GM12878 (cell line): ENCODE measurements around the gene LILRB3. TPM values are rescaled to one million over a fixed set of nuclear protein-coding genes. Genes with fewer than 3 reads are reported as not detected.
"Not testable (repeated sequence)": the region's sequence is repeated elsewhere in the genome, so short reads cannot be mapped to it uniquely, and the experiment has no call there.

ENCODE experiments used
- ATAC-seq: fragments of 200-7000 bp; cut with Tn5 transposase; 3 replicates; pipeline ENCODE4 v1.9.1; 2020; ENCODE audit warnings: mild to moderate bottlenecking, moderate library complexity
- BruUV-seq: library from RNA; stranded (reverse); fragments of 400-500 nt; replicated peaks from 2 replicates; lab custom pipeline; 2021; lab: Mats Ljungman, UMichigan
- CTCF ChIA-PET: fragments of 300-600 bp; sonication (Branson Sonifier 250); formaldehyde crosslinking; extraction: SDS; loops from one replicate; lab custom pipeline; 2021; ENCODE audit warnings: inconsistent platforms; lab: Yijun Ruan, JAX
- POLR2A ChIA-PET: fragments of 350-600 bp; formaldehyde crosslinking; extraction: SDS; loops from one replicate; lab custom pipeline; 2021; ENCODE audit warnings: inconsistent platforms; lab: Charles Lee
- RAD21 ChIA-PET: fragments of 300-600 bp; sonication (Branson Sonifier 250); formaldehyde crosslinking; loops from one replicate; lab custom pipeline; 2023; ENCODE audit warnings: antibody characterized with exemption; ENCODE audit not compliant: unreplicated experiment; lab: Charles Lee
- SMC1A ChIA-PET: fragments of 300-600 bp; sonication (Branson Sonifier 250); formaldehyde crosslinking; loops from one replicate; lab custom pipeline; 2023; ENCODE audit not compliant: unreplicated experiment, uncharacterized antibody; lab: Charles Lee
- DNase-seq: peaks from one replicate; pipeline ENCODE4 v3.0.0-alpha.2; 2011; ENCODE audit warnings: low read depth, low spot score
- FAIRE-seq: peaks from 3 replicates; lab custom pipeline; 2011; peaks lifted over from hg19 to GRCh38; lab: Jason Lieb, UNC
- H2AFZ ChIP-seq: 2 replicates; pipeline ENCODE4 v1.6.0; 2011; ENCODE audit warnings: low read depth, low read length, control low read depth; ENCODE audit not compliant: control insufficient read depth
- H3K27ac ChIP-seq: 2 replicates; pipeline ENCODE4 v1.5.1; 2011; ENCODE audit warnings: control low read depth; ENCODE audit not compliant: control insufficient read depth, insufficient read depth
- H3K27me3 ChIP-seq, 2 experiments: replicated peaks in 1 of 2; 2 replicates each; pipeline versions ENCODE4 v1.6.0 to v1.6.1; 2011; ENCODE audit warnings: low read length in 1 of 2; ENCODE audit not compliant: control insufficient read depth in 2 of 2, insufficient read depth in 2 of 2
- H3K36me3 ChIP-seq, 2 experiments: 2 replicates each; pipeline ENCODE4 v1.5.1; 2011; ENCODE audit warnings: low read length in 1 of 2; ENCODE audit not compliant: control insufficient read depth in 2 of 2, insufficient read depth in 2 of 2
- H3K4me1 ChIP-seq: 2 replicates; pipeline ENCODE4 v1.6.1; 2011; ENCODE audit warnings: mild to moderate bottlenecking, low read length, moderate library complexity, mixed read lengths; ENCODE audit not compliant: control insufficient read depth, insufficient read depth
- H3K4me2 ChIP-seq: 2 replicates; pipeline ENCODE4 v1.6.0; 2011; ENCODE audit warnings: control low read depth; ENCODE audit not compliant: control insufficient read depth, insufficient read depth
- H3K4me3 ChIP-seq: fragments of 200-600 bp; sonication (generic); 2 replicates; pipeline ENCODE4 v1.5.1; 2016
- H3K79me2 ChIP-seq: 2 replicates; pipeline ENCODE4 v1.6.0; 2011; ENCODE audit warnings: low read length; ENCODE audit not compliant: control insufficient read depth, insufficient read depth
- H3K9ac ChIP-seq: 2 replicates; pipeline ENCODE4 v1.8.0; 2011; ENCODE audit warnings: low read length, control low read depth, mixed read lengths; ENCODE audit not compliant: control insufficient read depth, insufficient read depth
- H3K9me3 ChIP-seq: replicated peaks from 3 replicates; pipeline ENCODE4 v1.5.1; 2011; ENCODE audit warnings: mild to moderate bottlenecking, low read length; ENCODE audit not compliant: control insufficient read depth, insufficient read depth
- H4K20me1 ChIP-seq: 2 replicates; pipeline ENCODE4 v1.6.0; 2011; ENCODE audit not compliant: control insufficient read depth, insufficient read depth
- BCL11A ChIP-seq: IDR thresholded peaks from 2 replicates; pipeline ENCODE4 v1.6.1; 2011; ENCODE audit warnings: low read depth, low read length
- CEBPZ ChIP-seq: fragments of 150-350 bp; IDR thresholded peaks from 2 replicates; pipeline ENCODE4 v1.6.1; 2016; ENCODE audit warnings: low read depth, low read length
- IRF4 ChIP-seq: IDR thresholded peaks from 2 replicates; pipeline ENCODE4 v1.6.1; 2011; ENCODE audit warnings: low read depth, low read length
- YY1 ChIP-seq: IDR thresholded peaks from 2 replicates; pipeline ENCODE4 v1.6.1; 2011; ENCODE audit warnings: low read depth, mild to moderate bottlenecking, low read length
- WGBS: methylation state at CpG from one replicate; pipeline ENCODE4 v1.1.6; 2016; ENCODE audit warnings: low lambda C conversion rate; ENCODE audit not compliant: insufficient replicate concordance, insufficient coverage; ENCODE audit errors: missing lambda C conversion rate; 5-methylcytosine and 5-hydroxymethylcytosine counted together
- in situ Hi-C: fragments of 300-500 bp; cut with MboI; formaldehyde crosslinking; loops from 9 replicates; pipeline ENCODE4 v1.14.3; 2018; ENCODE audit warnings: mixed read lengths
- intact Hi-C: fragments of 100-400 bp; cut with micrococcal nuclease; formaldehyde crosslinking; loops from one replicate; pipeline ENCODE4 v1.14.2; 2022; ENCODE audit not compliant: unreplicated experiment
- polyA plus RNA-seq, 11 experiments: library from polyadenylated mRNA; depleted of rRNA in 4 of 11; unstranded in 6 of 11; stranded (reverse) in 5 of 11; fragments of >200 nt; fragmentation: Nextera tagmentation in 4 of 11; fragmentation: Illumina TruSeq in 1 of 11; extraction: Ambion mirVana in 4 of 11; extraction: Trizol in 1 of 11; gene quantifications; 1 replicate in 1 of 11; 2 replicates in 10 of 11; pipeline versions ENCODE4 v1.2.1 to v1.2.3, GENCODE V29; 2011 to 2016; ENCODE audit warnings: inconsistent platforms in 2 of 11, missing spikeins in 2 of 11, low read depth in 1 of 11
- total RNA-seq, 4 experiments: library from RNA; depleted of rRNA in 3 of 4; stranded (reverse); fragments of >200 nt in 3 of 4; fragmentation: Illumina TruSeq in 1 of 4; extraction: Trizol in 1 of 4; gene quantifications; 2 replicates each; pipeline versions ENCODE4 v1.2.1 to v1.2.3, GENCODE V29; 2013 to 2021

LILRB3 gene
- total and polyA plus RNA-seq, 10 of the 15 experiments (the other 5 are each of a cell fraction or from before 2014, with no cell fraction given) = 0.04 to 1.1 (median 0.18) TPM; not detected in 1

DNA sequence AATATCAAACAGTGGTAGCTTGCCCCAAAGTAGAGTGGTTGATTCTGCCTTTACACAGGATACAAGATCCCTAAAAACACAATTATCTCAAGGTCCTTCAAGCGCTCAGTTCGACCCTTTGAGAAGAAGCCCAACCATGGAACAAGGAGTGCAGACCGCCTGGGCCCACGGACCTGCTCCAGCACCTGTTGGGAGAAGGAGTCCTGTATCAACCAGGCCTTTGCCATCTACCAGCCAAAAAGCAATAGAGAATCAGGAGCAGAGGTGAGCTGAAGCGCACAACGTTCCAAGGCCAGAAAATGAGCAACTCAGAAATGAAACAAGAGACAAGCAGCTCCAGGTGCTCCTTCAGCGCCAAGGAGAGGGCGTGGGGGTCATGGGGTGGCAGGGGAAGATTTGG, 6.3 kb upstream of the LILRB3 start (continued):
- no peak for TF ChIP-seq CEBPZ
- TF ChIP-seq YY1 = no peak
- no peak for TF ChIP-seq BCL11A
- TF ChIP-seq IRF4 = no peak
- TF ChIP-seq, all 136 proteins: peak for 0

DNA sequence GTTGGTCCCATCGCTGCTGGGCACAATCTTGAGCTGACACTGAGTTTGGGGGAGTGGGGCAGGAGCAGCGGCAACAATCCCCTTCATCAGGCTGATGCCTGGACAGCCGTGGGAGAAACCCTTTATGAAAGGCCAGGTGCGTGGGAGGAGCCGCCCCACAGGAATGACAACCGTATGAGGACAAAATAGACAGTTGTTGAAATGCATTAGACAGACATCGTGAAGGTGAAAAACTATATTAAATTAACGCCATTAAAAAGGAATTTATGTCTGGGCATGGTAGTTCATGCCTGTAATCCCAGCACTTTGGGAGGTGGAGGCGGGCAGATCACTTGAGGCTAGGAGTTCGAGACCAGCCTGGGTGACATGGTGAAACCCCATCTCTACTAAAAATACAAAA, 1.8 kb upstream of the LILRB3 start:
- H3K27me3 ChIP-seq, H3K79me2 ChIP-seq, H3K27ac ChIP-seq, POLR2A ChIA-PET, FAIRE-seq, RAD21 ChIA-PET, intact Hi-C loops, ATAC-seq, H3K36me3 ChIP-seq, in situ Hi-C loops, H3K9ac ChIP-seq, H3K4me1 ChIP-seq, H2AFZ ChIP-seq, BruUV-seq, H3K4me3 ChIP-seq, H3K9me3 ChIP-seq, DNase-seq, H3K4me2 ChIP-seq, H4K20me1 ChIP-seq: not testable (repeated sequence)
- WGBS = 64% methylated on average over 10 of the region's 10 CpGs
- SMC1A ChIA-PET = interaction anchor here (1.1 to 1.2 kb wide), 2 partner anchors 10 to 23 kb away, joined by 4 read pairs; no protein-coding TSS in a partner anchor
- CTCF ChIA-PET = interaction anchor here (0.9 to 1.4 kb wide), 4 partner anchors 11 to 55 kb away, joined by 3 to 5 read pairs (median 4); partner anchors contain the start of gene MBOAT7

GRCh38 chr19:54223937-54224281, 1.1 kb upstream of the LILRB3 start:
- 28% methylated on average over 5 of the region's 5 CpGs for WGBS
- H3K9ac ChIP-seq, ATAC-seq, RAD21 ChIA-PET, H3K9me3 ChIP-seq, POLR2A ChIA-PET, BruUV-seq, H3K4me2 ChIP-seq, FAIRE-seq, H3K79me2 ChIP-seq, H4K20me1 ChIP-seq, H3K4me1 ChIP-seq, H3K27ac ChIP-seq, in situ Hi-C loops, intact Hi-C loops, DNase-seq, H3K4me3 ChIP-seq, H2AFZ ChIP-seq, H3K27me3 ChIP-seq, H3K36me3 ChIP-seq: not testable (repeated sequence)
- ChIA-PET SMC1A (interaction anchor here (0.6 kb wide), 1 partner anchor 24 kb away, joined by 3 read pairs; no protein-coding TSS in a partner anchor), CTCF (interaction anchor here (0.9 kb wide), 1 partner anchor 8 kb away, joined by 3 read pairs; no protein-coding TSS in a partner anchor)

GRCh38 chr19:54223277-54223936, 600 bp upstream of the LILRB3 start:
- DNase-seq, POLR2A ChIA-PET, H3K27ac ChIP-seq, H3K36me3 ChIP-seq, H4K20me1 ChIP-seq, H3K9me3 ChIP-seq, intact Hi-C loops, BruUV-seq, H3K4me3 ChIP-seq, H3K4me2 ChIP-seq, H3K27me3 ChIP-seq, H3K4me1 ChIP-seq, H2AFZ ChIP-seq, RAD21 ChIA-PET, H3K9ac ChIP-seq, in situ Hi-C loops, H3K79me2 ChIP-seq: not testable (repeated sequence)
- peak; percentile 7 for FAIRE-seq
- SMC1A ChIA-PET = interaction anchor here (0.6 kb wide), 1 partner anchor 23 kb away, joined by 3 read pairs; no protein-coding TSS in a partner anchor
- ATAC-seq = peak; percentile 28; the same call in 2 of the 3 replicates
- 24% methylated on average over 14 of the region's 14 CpGs for WGBS
- CTCF ChIA-PET = interaction anchor here (0.9 to 1.0 kb wide), 2 partner anchors 9 to 43 kb away, joined by 3 to 6 read pairs; no protein-coding TSS in a partner anchor
